GM13977 (cell line): ENCODE results near the gene GNPDA2.
"Not testable (repeated sequence)": the region's sequence is repeated elsewhere in the genome, so short reads cannot be mapped to it uniquely, and the experiment has no call there.

ENCODE experiments used
- DNase-seq: peaks from one replicate; pipeline ENCODE4 v3.0.0; 2012; ENCODE audit warnings: low spot score
- CTCF ChIP-seq: IDR thresholded peaks from 2 replicates; pipeline ENCODE4 v1.5.1; 2012; ENCODE audit warnings: mild to moderate bottlenecking, control low read depth; ENCODE audit not compliant: insufficient read depth; ENCODE audit errors: extremely low read depth, missing control alignments
- in situ Hi-C: fragments of 300-500 bp; cut with MboI; formaldehyde crosslinking; loops from one replicate; pipeline ENCODE4 v1.12.0; 2022; ENCODE audit warnings: low sequenced_read_pairs, low pct_unique_long_range_greater_than_20kb, mixed read lengths, inconsistent platforms; ENCODE audit not compliant: unreplicated experiment

The GNPDA2 gene

GRCh38 chr4:44760142-44760898, 34.0 kb upstream of the GNPDA2 start:
- TF ChIP-seq CTCF = peak; percentile 53
- DNase-seq = peak; percentile 7
- in situ Hi-C loops = loop anchor here (25.0 kb wide), 1 partner anchor 1502 kb away; no protein-coding TSS in a partner anchor

- in situ Hi-C loops = loop anchor here (25.0 kb wide), 1 partner anchor 1506 kb away; no protein-coding TSS in a partner anchor
- no peak for TF ChIP-seq CTCF
- no peak for DNase-seq
Measured at GRCh38 chr4:44756559-44756958, 30.2 kb upstream of the GNPDA2 start.

GRCh38 chr4:44740201-44740600, 13.8 kb upstream of the GNPDA2 start:
- DNase-seq = no peak
- in situ Hi-C loops = no loop called here
- TF ChIP-seq CTCF = no peak

GRCh38 chr4:44738615-44739014, 12.3 kb upstream of the GNPDA2 start:
- peak; percentile 46 for TF ChIP-seq CTCF
- peak; percentile 6 for DNase-seq
- in situ Hi-C loops = no loop called here

- TF ChIP-seq CTCF = no peak
- in situ Hi-C loops = no loop called here
- no peak for DNase-seq
Measured at GRCh38 chr4:44736900-44737299, 10.5 kb upstream of the GNPDA2 start.

- in situ Hi-C loops, DNase-seq: not testable (repeated sequence)
Measured at GRCh38 chr4:44728694-44729093, 2.3 kb upstream of the GNPDA2 start.

GRCh38 chr4:44727471-44727870, 1.1 kb upstream of the GNPDA2 start:
- in situ Hi-C loops = no loop called here
- no peak for TF ChIP-seq CTCF
- DNase-seq = no peak
